ENCODE data around the gene CPEB4. TPM values are rescaled to one million over a fixed set of nuclear protein-coding genes. Genes with fewer than 3 reads are reported as not detected.
A peak's percentile ranks its signal among the peaks of the same experiment; 100 is the strongest.

CPEB4 gene
- total RNA-seq, 4 donors from 2014 or later, result 20.1 to 26.6 (median 24.2) TPM

- TF ChIP-seq, protein P1, sequence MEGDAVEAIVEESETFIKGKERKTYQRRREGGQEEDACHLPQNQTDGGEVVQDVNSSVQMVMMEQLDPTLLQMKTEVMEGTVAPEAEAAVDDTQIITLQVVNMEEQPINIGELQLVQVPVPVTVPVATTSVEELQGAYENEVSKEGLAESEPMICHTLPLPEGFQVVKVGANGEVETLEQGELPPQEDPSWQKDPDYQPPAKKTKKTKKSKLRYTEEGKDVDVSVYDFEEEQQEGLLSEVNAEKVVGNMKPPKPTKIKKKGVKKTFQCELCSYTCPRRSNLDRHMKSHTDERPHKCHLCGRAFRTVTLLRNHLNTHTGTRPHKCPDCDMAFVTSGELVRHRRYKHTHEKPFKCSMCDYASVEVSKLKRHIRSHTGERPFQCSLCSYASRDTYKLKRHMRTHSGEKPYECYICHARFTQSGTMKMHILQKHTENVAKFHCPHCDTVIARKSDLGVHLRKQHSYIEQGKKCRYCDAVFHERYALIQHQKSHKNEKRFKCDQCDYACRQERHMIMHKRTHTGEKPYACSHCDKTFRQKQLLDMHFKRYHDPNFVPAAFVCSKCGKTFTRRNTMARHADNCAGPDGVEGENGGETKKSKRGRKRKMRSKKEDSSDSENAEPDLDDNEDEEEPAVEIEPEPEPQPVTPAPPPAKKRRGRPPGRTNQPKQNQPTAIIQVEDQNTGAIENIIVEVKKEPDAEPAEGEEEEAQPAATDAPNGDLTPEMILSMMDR (IDR thresholded peaks at IDR 0.05), result no peak
- no peak for TF ChIP-seq EP300 (IDR thresholded peaks at IDR 0.05)
- TF ChIP-seq POLR2A (IDR thresholded peaks at IDR 0.05), result no peak
- H3K27me3 ChIP-seq, result no peaks in the 10 kb centered on the region
- no peak overlapping the region for H3K27ac ChIP-seq
- H3K4me1 ChIP-seq, result peaks cover 0 to 8% (median 5%) of the 10 kb centered on the region in 4 donors
- DNase-seq (ENCODE audit: low spot score in 2 of 2), result no peak
- H3K36me3 ChIP-seq, result no peaks in the 10 kb centered on the region
- H3K4me3 ChIP-seq, result no peak overlapping the region
- 41 to 47% methylated on average over 9 of the region's 9 CpGs for WGBS, 2 donors
- no peaks in the 10 kb centered on the region for H3K9me3 ChIP-seq
These were observed 80.1 kb downstream of the CPEB4 start for GRCh38 chr5:173968154-173968797.

DNA sequence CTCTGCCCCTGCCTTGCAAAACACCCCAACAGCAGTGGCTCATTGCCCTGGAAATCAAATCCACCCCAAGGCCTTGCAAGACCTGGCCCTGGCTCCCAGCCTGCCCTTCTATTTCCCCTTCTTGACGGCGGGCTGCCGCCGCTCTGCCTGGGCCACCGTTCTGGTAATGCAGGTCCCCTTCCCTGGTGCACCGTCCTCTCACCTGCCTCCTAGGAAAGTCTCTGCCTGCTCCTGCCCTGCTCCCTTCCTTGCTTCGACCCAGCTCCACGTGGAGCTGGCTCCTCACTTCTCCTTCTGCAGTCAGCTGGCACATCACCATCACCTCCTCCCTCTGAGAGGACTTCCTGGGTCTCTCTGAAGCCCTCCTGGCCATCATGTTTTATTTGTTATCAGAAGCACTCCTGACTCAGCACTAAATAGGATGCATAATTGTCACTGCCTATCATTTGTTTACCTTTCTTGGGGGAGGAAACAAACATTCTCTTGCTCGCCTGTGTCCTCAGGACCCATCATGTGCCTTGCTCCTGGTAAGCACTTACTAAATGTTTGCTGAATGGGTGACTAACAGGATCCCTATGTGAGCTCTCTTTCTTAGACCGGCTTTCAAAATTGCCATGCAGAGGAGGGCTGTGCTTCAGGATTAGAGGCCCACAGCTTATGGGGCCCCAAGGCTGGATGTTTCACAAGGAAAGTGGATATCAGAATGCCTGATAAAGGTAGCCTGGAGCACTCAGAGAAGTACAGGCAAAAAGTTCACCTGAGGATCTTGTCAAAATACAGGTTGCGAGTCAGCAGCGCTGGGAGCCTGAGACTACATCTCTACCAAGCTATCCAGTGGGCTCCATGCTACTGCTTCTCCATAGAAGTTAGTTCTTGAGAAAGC is 81.3 kb downstream of the CPEB4 start:
- no peaks in the 10 kb centered on the region for H3K36me3 ChIP-seq
- H3K4me3 ChIP-seq, result no peak overlapping the region
- TF ChIP-seq POLR2A (IDR thresholded peaks at IDR 0.05), result no peak
- no peak for TF ChIP-seq EP300 (IDR thresholded peaks at IDR 0.05)
- TF ChIP-seq, protein P1 (IDR thresholded peaks at IDR 0.05), result no peak
- H3K27ac ChIP-seq, result no peak overlapping the region
- no peaks in the 10 kb centered on the region for H3K9me3 ChIP-seq
- no peaks in the 10 kb centered on the region for H3K27me3 ChIP-seq
- 71 to 83% methylated on average over 12 of the region's 12 CpGs for WGBS, 2 donors
- H3K4me1 ChIP-seq, result peaks cover 0 to 13% (median 7%) of the 10 kb centered on the region in 4 donors
- DNase-seq (ENCODE audit: low spot score in 2 of 2), result no peak

DNA sequence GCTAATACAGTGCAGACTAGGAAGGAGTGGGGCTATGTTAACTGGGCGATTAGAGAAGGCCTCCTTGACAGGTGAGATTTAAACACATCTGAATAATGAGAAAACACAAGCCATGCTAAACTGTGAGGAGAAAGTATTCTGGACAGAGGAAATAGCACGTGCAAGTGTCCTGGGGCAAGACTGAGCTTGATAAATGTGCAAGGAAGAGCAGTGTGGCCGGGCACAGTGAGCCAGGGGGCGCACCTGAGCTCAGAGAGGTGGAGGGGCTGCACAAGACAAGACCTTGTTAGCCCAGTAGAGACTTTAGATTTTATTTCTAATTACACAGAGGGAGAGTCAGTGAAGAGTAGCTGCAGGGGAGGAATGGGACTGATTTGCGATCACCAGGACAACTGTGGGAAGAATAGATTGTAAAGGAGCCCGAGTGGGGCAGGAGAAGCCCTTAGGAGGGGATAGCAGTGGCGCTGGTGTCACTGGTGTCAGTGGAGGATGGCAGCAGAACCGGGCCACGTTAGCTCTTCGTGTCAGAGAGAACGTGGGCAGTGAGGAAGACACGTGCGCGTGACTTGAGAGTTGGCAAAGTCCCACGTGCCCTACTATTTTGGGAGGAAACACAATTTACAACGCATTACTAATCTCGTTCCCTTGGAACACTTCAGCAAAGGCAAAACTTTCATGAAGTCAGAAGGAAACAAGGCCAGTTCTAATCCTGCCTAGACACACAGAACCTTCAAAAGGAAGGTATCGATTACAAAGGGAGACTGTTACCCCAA is 82.9 kb downstream of the CPEB4 start:
- H3K4me3 ChIP-seq, result no peak overlapping the region
- H3K4me1 ChIP-seq, result peaks cover 0 to 13% (median 7%) of the 10 kb centered on the region in 4 donors
- no peak for DNase-seq (ENCODE audit: low spot score in 2 of 2)
- H3K36me3 ChIP-seq, result no peaks in the 10 kb centered on the region
- H3K27me3 ChIP-seq, result no peaks in the 10 kb centered on the region
- no peak for TF ChIP-seq POLR2A (IDR thresholded peaks at IDR 0.05)
- H3K27ac ChIP-seq, result no peak overlapping the region
- 77 to 82% methylated on average over 18 of the region's 18 CpGs for WGBS, 2 donors
- H3K9me3 ChIP-seq, result no peaks in the 10 kb centered on the region

- Histone ChIP-seq H3K36me3 (no peaks in the 10 kb centered on the region), H3K4me1 (peaks cover 0 to 13% (median 7%) of the 10 kb centered on the region in 4 donors), H3K9me3 (no peaks in the 10 kb centered on the region), H3K27ac (no peak overlapping the region), H3K27me3 (no peaks in the 10 kb centered on the region), H3K4me3 (no peak overlapping the region)
- DNase-seq (ENCODE audit: low spot score in 2 of 2), result no peak
- TF ChIP-seq, protein P1 (IDR thresholded peaks at IDR 0.05), result no peak
- no peak for TF ChIP-seq POLR2A (IDR thresholded peaks at IDR 0.05)
- 85 to 92% methylated on average over 5 of the region's 5 CpGs for whole genome bisulfite sequencing, 2 donors
These were observed 83.7 kb downstream of the CPEB4 start for GRCh38 chr5:173971681-173972345.

DNA sequence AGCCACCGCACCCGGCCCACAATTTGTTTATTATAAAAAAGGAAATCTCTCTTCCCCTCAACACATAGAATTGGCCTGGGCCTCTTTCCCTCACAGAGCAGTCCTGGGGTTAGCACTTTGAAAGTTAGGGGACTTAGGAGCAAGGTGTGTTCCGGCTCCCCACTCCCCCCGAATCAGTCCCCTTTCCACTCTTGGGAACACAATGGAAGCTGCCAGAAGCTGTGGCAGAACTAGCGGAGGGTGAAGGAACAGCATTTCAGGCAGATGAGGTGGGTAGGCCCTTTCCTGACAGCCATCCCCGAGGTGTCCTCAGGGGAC is 84.4 kb downstream of the CPEB4 start:
- 57 to 78% methylated on average over 4 to 6 of the region's 6 CpGs for WGBS, 2 donors

More for the DNA sequence above, 84.4 kb downstream of the CPEB4 start:
- Histone ChIP-seq H3K4me1 (peaks cover 0 to 13% (median 7%) of the 10 kb centered on the region in 4 donors), H3K36me3 (no peaks in the 10 kb centered on the region), H3K27me3 (no peaks in the 10 kb centered on the region), H3K9me3 (no peaks in the 10 kb centered on the region), H3K27ac (peak overlapping the region in 1 of 4 donors; percentile 1), H3K4me3 (peak overlapping the region in 3 of 4 donors; percentile 43 to 50 (median 44))
- TF ChIP-seq EP300 (IDR thresholded peaks at IDR 0.05) (no peak), POLR2A (IDR thresholded peaks at IDR 0.05) (no peak)
- TF ChIP-seq, protein P1 (IDR thresholded peaks at IDR 0.05), result no peak
- no peak for DNase-seq (ENCODE audit: low spot score in 2 of 2)

Measured in tibial nerve (tissue), 4 donors.